ENCODE measurements around the gene TEX50. TPM values are rescaled to one million over a fixed set of nuclear protein-coding genes. Genes with fewer than 3 reads are reported as not detected.
"Not testable (repeated sequence)": the region's sequence is repeated elsewhere in the genome, so short reads cannot be mapped to it uniquely, and the experiment has no call there.

TEX50 gene, protein sequence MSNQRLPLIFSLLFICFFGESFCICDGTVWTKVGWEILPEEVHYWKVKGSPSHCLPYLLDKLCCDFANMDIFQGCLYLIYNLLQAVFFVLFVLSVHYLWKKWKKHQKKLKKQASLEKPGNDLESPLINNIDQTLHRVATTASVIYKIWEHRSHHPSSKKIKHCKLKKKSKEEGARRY
- not detected for total RNA-seq

DNA sequence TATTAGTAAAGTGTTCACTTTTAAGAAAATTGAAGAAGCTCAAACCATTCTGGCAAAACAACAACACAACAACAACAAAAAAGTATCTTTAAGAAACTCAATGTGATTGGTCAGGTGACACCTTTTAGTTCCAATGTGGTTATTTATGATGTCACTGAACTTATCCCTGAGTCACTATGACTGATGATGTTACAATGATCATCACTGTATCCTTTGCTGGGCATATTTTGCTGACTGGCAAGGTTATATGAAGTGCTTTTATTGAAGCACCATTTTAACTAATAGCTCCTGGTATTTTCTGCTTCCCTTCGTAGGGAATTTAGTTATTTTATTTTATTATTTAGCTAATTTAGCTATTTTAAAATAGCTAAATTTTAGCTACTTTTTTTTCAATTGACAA, at the start of gene TEX50:
Gene TEX50 (plus strand): TSS at position 223 of the 400 bp plus-strand sequence. CDS start 184 bp downstream, outside the sequence.
- H3K4me3 ChIP-seq = no peak within 1 kb of the TSS
- no peak within 1 kb of the TSS for H3K27ac ChIP-seq
- H3K9me3 ChIP-seq = peaks cover 4% of the 10 kb centered on the region
- no peaks in the 10 kb centered on the region for H3K27me3 ChIP-seq (replicated peaks; ENCODE audit: insufficient read depth)
- TF ChIP-seq, protein P1, sequence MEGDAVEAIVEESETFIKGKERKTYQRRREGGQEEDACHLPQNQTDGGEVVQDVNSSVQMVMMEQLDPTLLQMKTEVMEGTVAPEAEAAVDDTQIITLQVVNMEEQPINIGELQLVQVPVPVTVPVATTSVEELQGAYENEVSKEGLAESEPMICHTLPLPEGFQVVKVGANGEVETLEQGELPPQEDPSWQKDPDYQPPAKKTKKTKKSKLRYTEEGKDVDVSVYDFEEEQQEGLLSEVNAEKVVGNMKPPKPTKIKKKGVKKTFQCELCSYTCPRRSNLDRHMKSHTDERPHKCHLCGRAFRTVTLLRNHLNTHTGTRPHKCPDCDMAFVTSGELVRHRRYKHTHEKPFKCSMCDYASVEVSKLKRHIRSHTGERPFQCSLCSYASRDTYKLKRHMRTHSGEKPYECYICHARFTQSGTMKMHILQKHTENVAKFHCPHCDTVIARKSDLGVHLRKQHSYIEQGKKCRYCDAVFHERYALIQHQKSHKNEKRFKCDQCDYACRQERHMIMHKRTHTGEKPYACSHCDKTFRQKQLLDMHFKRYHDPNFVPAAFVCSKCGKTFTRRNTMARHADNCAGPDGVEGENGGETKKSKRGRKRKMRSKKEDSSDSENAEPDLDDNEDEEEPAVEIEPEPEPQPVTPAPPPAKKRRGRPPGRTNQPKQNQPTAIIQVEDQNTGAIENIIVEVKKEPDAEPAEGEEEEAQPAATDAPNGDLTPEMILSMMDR (IDR thresholded peaks at IDR 0.05) = no peak
- DNase-seq (ENCODE audit: low spot score) (no peak), ATAC-seq (ENCODE audit: insufficient number of reproducible peaks, low FRiP score, low read depth) (no peak)
- no peaks in the 10 kb centered on the region for H3K36me3 ChIP-seq
- H3K4me1 ChIP-seq (ENCODE audit: control insufficient read depth in 1 of 2, low read depth in 2 of 2) = no peaks in the 10 kb centered on the region

DNA sequence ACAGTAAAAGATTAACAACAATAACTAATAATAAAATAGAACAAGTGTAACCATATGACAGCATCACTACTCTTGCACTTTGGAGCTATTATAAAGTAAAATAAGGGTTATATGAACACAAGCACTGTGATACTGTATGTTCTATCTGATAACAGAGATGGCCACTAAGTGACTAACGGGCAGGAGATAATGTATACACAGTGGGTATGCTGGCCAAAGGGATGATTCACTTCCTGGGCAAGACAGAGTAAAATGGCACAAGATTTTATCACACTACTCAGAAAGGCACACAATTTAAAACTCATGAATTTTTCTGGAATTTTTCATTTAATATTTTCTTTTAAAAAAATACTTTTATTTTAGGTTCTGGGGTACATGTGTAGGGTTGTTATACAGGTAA, 44.6 kb upstream of the TEX50 start:
- Histone ChIP-seq H3K9me3 (no peaks in the 10 kb centered on the region), H3K36me3 (no peaks in the 10 kb centered on the region), H3K4me1 (ENCODE audit: control insufficient read depth in 1 of 2, low read depth in 2 of 2) (no peaks in the 10 kb centered on the region), H3K27me3 (replicated peaks; ENCODE audit: insufficient read depth) (no peaks in the 10 kb centered on the region), H3K4me3 (no peak overlapping the region), H3K27ac (no peak overlapping the region)
- TF ChIP-seq, protein P1 (IDR thresholded peaks at IDR 0.05) = no peak
- DNase-seq (ENCODE audit: low spot score) = no peak
- no peak for ATAC-seq (ENCODE audit: insufficient number of reproducible peaks, low FRiP score, low read depth)

DNA sequence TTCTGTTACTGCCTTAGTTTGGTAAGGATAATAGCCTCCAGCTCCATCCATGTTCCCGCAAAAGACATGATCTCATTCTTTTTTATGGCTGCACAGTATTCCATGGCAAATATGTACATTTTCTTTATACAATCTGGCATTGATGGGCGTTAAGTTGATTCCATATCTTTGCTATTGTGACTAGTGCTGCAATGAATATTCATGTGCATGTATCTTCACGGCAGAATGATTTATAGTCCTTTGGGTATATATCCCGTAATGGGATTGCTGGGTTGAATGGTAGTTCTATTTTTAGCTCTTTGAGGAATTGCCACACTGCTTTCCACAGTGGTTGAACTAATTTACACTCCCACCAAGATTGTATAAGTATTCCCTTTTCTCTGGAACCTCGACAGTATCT, 44.0 kb upstream of the TEX50 start:
- H3K4me3 ChIP-seq; H3K27me3 ChIP-seq (replicated peaks; ENCODE audit: insufficient read depth); H3K4me1 ChIP-seq (ENCODE audit: control insufficient read depth in 1 of 2, low read depth in 2 of 2); H3K36me3 ChIP-seq; DNase-seq (ENCODE audit: low spot score); H3K27ac ChIP-seq; H3K9me3 ChIP-seq; ATAC-seq (ENCODE audit: insufficient number of reproducible peaks, low FRiP score, low read depth): not testable (repeated sequence)

DNA sequence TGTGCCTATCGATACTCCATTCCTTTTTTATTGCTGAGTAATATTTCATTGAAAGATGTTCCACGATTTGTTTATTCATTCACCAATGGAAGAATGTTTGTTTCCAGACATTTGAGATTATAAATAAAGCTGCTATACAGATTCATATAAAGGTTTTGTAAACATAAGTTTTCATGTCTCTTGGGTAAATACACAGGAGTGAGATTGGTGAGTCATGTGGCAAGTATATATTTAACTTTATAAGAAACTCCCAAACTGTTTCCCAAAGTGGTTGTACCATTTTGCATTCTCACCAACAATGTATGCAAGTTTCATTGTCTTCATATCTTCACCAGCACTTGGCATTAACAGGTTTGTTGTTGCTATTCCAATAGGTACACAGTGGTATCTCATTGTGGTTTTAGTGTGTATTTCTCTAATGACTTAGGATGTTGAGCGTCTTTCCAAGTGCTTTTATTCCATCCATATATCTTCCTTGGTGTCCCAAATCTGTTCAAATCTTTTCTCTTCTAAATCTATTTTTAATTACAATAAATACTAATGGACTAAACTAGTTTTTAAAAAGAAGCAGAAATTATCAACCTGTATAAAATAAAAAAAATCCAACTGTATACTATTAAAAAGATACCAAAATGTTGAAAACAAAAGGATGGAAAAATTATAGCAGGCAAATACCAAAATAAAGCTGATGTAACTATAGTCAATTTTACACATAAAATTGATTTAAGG, 38.9 kb upstream of the TEX50 start:
- Histone ChIP-seq H3K4me3 (no peak overlapping the region), H3K4me1 (ENCODE audit: control insufficient read depth in 1 of 2, low read depth in 2 of 2) (no peaks in the 10 kb centered on the region), H3K9me3 (no peaks in the 10 kb centered on the region), H3K27me3 (replicated peaks; ENCODE audit: insufficient read depth) (no peaks in the 10 kb centered on the region), H3K36me3 (no peaks in the 10 kb centered on the region), H3K27ac (no peak overlapping the region)
- ATAC-seq (ENCODE audit: insufficient number of reproducible peaks, low FRiP score, low read depth) = no peak
- no peak for DNase-seq (ENCODE audit: low spot score)
- TF ChIP-seq, protein P1 (IDR thresholded peaks at IDR 0.05) = no peak

DNA sequence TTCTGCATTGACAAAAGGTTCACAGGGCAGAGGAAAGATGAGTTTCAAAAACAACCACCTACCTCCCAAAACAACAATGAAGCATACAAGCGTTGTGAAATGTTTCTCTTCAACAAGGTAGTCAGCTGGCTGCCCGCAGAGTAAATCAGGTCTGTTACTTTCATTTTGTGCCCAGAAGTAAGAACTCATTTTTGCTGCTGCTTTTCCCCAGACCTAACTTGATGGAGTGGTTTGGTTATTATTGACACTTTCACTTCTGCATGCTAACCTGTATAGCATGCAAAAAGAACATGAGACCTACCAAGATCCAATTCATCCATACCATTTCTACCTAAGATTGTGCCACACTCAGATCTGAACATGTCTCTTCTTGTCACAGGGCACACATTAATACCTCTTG, 33.5 kb upstream of the TEX50 start:
- Histone ChIP-seq H3K9me3 (no peaks in the 10 kb centered on the region), H3K4me3 (no peak overlapping the region), H3K27ac (no peak overlapping the region), H3K36me3 (no peaks in the 10 kb centered on the region), H3K4me1 (ENCODE audit: control insufficient read depth in 1 of 2, low read depth in 2 of 2) (no peaks in the 10 kb centered on the region), H3K27me3 (replicated peaks; ENCODE audit: insufficient read depth) (no peaks in the 10 kb centered on the region)
- DNase-seq (ENCODE audit: low spot score) (no peak), ATAC-seq (ENCODE audit: insufficient number of reproducible peaks, low FRiP score, low read depth) (no peak)
- TF ChIP-seq, protein P1 (IDR thresholded peaks at IDR 0.05) = no peak

All from thoracic aorta (tissue), 2 donors.